NT2/D1 (cell line): ENCODE results near the gene BECN2.

Source experiments
- SUZ12 ChIP-seq: IDR thresholded peaks from 2 replicates; pipeline ENCODE4 v1.6.1; 2011; ENCODE audit not compliant: insufficient read length, insufficient read depth; ENCODE audit errors: extremely low read depth
- ZNF274 ChIP-seq: IDR thresholded peaks from 2 replicates; pipeline ENCODE4 v1.6.1; 2011; ENCODE audit warnings: mild to moderate bottlenecking, low read depth, low read length

GRCh38 chr1:241997401-241997998 lies 39.9 kb downstream of the BECN2 start:
- no peak for TF ChIP-seq ZNF274
- TF ChIP-seq SUZ12 = no peak
